T47D (cell line): ENCODE measurements around the gene PLAC8.
"Not testable (repeated sequence)": the region's sequence is repeated elsewhere in the genome, so short reads cannot be mapped to it uniquely, and the experiment has no call there.

Experiments used
- DNase-seq, 2 experiments: peaks; one replicate each; pipeline versions ENCODE4 v3.0.0 to v3.0.0-alpha.2; 2011 to 2012; ENCODE audit warnings: low read depth in 1 of 2, low spot score in 1 of 2
- JUND ChIP-seq: IDR thresholded peaks from 2 replicates; pipeline ENCODE4 v1.6.1; 2012; ENCODE audit warnings: low read depth
- in situ Hi-C: cut with HindIII; loops from 2 replicates; pipeline ENCODE4 v1.10.0; 2016; ENCODE audit warnings: low sequenced_read_pairs, low pct_unique_long_range_greater_than_20kb

The PLAC8 gene

DNA sequence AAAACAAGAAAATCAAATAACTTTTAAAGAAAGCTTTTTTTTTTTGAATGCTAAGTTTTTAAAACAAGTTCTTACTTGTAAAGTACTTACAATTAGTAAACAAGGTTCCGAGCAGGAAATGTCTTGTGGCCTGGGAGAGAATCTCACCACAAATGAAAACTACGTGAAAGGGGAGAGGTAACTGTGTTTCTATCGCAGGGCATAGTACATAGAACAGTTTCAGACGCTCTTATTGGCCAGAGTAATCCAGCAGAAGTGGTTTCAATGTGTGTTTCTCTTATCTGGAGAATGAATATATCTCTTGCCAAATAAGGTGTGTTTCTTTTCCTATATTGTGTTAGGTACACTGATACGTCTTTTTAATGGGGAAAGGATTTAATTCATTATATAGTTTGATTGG is at the start of gene PLAC8:
PLAC8 (minus strand) TSS at position 154 of the 400 bp plus-strand sequence. CDS start 6,808 bp downstream, outside the sequence.
- in situ Hi-C loops = no loop called here
- no peak for DNase-seq
- TF ChIP-seq JUND = no peak

DNA sequence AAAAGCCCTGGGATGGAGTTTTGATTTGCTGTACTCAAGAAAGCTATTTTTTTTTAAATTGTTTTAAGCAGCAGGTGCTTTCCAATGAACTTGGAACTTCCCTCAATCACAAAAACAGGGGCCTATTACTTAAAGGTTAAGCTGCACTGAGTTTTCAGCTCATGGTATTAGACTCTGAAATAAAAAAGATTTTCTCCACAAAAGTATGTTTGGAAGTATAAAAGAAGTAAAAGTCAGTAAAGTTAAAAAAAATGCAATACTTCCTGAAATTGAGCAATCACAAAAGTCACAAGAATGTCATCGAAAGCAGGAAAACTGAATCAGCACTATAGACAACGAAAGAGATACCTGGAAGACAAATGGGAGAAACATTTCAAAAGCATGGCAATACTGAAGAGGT is 38.9 kb upstream of the PLAC8 start:
- in situ Hi-C loops = no loop called here
- no peak for TF ChIP-seq JUND
- no peak for DNase-seq

DNA sequence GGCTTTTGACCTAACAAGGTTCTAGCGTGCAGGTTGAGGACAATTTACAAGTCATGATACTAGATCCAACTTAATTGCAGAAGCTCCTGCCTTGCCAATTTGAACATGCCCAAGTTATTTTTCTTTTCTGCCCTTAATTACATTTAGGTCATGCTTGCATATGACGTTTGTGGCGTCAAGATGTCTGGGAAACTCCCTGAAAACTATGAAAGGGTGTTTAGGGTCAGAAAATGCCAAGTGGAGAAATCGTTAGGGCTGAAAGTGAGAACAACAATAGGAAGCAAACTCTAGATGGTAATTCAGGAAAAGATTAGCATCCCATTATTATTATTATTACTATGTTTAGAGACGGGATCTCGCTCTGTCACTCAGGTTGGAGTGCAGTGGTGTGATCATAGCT is 38.2 kb upstream of the PLAC8 start:
- no peak for TF ChIP-seq JUND
- no peak for DNase-seq
- in situ Hi-C loops = no loop called here

DNA sequence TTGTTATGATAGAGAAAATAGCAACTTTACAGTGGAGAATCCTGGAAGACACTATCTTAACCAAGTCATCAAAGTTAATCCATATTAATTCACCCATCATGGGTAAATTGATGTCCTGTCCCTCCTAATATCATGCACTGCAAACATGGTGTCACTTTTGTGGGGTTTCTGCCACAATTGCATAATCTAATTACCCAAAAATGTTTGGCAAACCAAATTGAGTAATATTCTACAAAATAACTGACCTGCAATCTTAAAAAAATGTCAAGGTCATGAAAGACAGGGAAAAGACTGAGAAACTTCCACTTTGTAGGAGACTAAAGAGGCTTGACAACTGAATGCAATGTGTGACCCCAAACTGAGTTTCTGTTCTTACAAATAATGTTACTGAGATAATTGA is 37.1 kb upstream of the PLAC8 start:
- no peak for TF ChIP-seq JUND
- no peak for DNase-seq
- in situ Hi-C loops = no loop called here

DNA sequence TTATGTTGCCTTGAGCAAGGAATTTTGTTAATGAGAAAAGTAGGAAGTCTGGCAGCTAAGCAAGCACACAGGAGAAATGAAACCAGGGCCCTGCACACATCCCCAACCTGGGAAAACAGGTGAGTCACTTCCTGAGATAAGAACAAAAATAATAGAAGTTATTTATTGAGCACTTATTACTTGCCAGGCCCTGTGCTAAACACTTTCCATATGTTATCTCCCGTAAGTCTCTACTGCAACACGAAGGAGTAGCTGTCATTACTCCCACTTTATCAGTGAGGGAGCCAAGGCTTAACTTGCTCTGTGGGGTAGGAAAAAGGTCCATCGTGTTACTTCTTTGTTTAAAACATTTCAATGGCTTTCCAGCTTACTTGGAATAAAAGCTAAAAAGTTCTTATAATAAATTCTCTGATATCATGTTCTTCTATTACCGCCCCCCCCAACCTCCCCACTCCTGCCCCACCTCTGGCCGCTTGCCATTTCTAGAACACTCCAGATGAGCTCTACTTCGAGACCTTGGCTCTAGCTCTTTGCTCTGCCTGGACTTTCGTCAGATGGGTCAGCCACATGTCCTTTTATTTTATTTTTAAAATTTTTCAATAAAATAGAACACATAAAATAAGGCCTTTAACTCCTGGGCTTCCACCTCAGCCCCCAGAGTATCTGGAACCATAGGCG is 36.3 kb upstream of the PLAC8 start:
- DNase-seq = no peak
- in situ Hi-C loops = no loop called here

DNA sequence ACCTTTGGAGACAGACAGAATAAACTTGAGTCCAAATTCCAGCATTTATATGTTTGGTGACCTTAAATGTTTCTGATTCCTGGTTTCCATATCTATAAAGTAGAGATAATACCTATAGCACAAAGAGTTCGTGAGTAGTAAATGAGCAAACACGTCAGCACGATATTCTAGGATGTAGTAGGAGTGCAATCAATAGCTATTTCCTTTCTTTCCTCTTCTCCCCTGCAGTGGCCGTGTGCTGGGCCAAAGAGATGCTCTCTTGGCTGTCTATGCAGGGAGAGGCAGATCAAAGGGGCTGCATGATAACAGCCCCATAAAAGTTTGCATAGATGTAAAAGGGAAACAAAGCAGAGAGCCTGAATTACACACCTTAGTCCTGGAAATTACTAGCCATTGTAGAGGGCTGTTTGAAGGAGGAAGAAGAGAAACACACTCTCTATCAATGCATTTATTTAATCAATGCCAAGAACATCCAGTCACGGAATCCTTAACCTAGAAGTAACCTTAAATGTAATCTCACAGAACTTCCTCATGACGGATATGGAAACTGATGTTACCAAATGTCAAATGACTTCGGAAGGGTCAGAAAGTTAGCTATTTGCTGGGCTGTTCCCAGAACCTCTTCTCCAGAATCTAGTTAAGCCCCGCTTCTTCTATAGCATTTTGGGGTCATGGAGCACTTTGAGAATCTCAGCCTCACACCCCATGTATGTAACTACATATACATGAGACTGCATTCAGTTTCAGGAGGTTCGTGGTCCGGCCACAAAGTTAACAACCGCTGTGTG is 35.5 kb upstream of the PLAC8 start:
- no peak for TF ChIP-seq JUND
- in situ Hi-C loops = no loop called here
- no peak for DNase-seq

More for the DNA sequence above, 36.3 kb upstream of the PLAC8 start:
- TF ChIP-seq JUND = no peak

GRCh38 chr4:83146841-83147240 is 32.3 kb upstream of the PLAC8 start:
- in situ Hi-C loops = no loop called here
- no peak for TF ChIP-seq JUND

DNA sequence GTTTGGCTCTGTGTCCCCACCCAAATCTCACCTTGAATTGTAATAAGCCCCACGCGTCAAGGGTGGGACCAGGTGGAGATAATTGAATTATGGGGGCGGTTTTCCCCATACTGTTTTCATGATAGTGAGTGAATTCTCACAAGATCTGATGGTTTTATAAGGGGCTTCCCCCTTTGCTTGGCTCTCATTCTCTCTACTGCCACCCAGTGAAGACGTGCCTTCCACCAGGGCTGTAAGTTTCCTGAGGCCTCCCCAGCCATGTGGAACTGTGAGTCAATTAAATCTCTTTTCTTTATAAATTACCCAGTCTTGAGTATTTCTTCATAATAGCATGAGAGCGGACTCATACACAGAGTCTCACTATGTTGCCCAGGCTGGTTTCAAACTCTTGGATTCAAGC is 31.2 kb upstream of the PLAC8 start:
- DNase-seq, in situ Hi-C loops: not testable (repeated sequence)

More at GRCh38 chr4:83146841-83147240, 32.3 kb upstream of the PLAC8 start:
- no peak for DNase-seq

DNA sequence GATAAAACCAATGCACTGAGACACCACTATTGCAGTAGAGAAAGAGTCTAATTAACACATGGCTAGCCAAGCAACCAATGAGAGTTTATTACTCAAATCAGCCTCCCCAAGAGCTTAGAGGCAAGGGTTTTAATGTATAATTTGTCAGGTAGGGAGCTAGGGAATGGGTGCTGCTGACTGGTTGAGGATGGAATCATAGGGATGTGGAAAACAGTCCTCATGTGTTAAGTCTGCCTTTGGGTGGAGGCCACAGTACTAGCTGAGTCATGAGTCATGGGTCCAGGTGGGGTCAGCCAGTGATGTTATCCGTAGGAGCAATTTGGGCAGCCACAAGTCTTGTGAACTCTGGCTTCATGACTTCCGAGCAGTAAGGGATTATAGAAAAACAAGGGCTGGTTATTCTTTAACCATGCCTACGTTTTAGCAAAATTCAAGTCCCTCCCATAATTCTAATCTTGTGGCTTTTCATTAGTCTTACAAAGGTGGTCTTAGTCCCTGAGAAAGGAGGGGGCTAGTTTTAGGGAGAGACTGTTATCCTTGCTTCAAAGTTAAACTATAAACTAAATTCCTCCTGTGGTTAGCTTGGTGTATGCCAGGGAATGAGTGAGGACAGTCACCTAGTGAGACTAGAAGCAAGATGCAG is 25.1 kb upstream of the PLAC8 start:
- no peak for DNase-seq
- in situ Hi-C loops = no loop called here
- no peak for TF ChIP-seq JUND

GRCh38 chr4:83138946-83139345 is 24.4 kb upstream of the PLAC8 start:
- in situ Hi-C loops = no loop called here
- TF ChIP-seq JUND = no peak
- DNase-seq = no peak

DNA sequence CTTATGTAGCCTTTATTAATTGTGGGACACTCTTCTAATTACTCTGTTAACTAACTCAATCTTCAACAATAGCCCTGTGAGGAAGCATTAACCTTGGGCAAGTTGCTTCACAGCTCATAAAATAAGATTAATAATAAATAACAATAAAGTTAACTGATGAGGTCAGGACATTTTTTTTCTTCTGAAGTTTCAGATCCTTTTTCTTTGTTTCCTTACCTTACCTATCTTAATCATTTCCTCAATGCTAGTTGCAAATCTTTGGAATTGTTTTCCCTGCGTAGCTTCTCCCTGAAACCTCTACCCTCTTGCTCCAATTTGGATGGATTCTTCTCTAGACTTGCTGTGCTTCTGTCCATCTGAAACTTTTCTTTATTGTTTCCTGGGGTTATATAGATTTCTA is 17.5 kb upstream of the PLAC8 start:
- DNase-seq = no peak
- TF ChIP-seq JUND = no peak
- in situ Hi-C loops = no loop called here

- no peak for TF ChIP-seq JUND
- in situ Hi-C loops = no loop called here
- DNase-seq = no peak
Measured at GRCh38 chr4:83129264-83129663, 14.7 kb upstream of the PLAC8 start.
